ENCODE measurements around the gene LKAAEAR1. TPM values are rescaled to one million over a fixed set of nuclear protein-coding genes. Genes with fewer than 3 reads are reported as not detected.

Gene LKAAEAR1
- total RNA-seq, 2 donors from 2014 or later, result not detected

DNA sequence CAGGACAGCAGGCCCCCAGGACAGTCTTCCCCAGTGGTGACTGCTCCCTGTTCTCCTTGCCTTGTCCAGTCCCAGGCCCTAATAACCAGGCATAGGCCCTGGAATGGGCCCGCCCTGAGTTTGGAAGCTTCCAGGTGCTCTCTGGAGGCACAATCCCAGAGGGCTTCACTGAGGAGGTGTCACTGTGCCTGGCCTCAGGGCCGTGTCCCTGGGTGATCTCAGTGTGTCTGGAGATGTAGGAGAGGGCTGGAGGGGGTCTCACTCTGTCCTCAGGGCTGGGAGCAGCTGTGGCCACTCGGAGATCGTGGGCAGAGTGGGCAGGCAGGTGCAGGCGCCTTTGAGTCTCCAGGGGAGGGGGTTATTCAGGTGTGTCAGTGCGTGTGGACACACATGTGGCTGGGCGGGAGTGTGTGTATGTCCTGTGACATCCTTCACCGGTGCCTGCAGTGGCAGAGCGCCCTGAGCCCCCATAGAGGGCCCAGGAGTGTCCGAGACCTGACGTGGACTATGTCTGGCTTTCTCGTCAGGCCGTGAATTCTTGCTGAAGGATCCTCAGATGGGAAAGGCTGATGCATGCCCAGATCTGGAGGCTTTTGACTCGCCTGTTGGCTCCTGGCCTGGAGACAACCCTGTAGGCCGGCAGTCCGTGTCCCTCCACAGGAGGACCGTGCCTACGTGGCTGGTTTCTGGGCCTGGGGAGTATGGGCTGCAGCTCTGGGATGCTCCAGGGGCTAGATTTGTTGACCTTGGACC is 28.7 kb upstream of the LKAAEAR1 start:
- Histone ChIP-seq H3K36me3 (ENCODE audit: control insufficient read depth, insufficient read depth, low read length) (no peaks in the 10 kb centered on the region), H3K9me3 (ENCODE audit: control insufficient read depth, low read length) (no peaks in the 10 kb centered on the region), H3K4me1 (ENCODE audit: control insufficient read depth, insufficient read depth, low read length) (no peaks in the 10 kb centered on the region), H3K27ac (ENCODE audit: low read depth, low read length) (no peak overlapping the region), H3K4me3 (ENCODE audit: low read length) (no peak overlapping the region), H3K9ac (ENCODE audit: extremely low read depth, low read length, poor library complexity, severe bottlenecking) (no peak overlapping the region), H3K27me3 (ENCODE audit: control insufficient read depth, insufficient read depth, low read length, poor library complexity, severe bottlenecking) (no peaks in the 10 kb centered on the region)
- no peak overlapping the region for H3K4me3 Mint-ChIP-seq
- DNase-seq, result peak; percentile 38
- TF ChIP-seq, protein P1, sequence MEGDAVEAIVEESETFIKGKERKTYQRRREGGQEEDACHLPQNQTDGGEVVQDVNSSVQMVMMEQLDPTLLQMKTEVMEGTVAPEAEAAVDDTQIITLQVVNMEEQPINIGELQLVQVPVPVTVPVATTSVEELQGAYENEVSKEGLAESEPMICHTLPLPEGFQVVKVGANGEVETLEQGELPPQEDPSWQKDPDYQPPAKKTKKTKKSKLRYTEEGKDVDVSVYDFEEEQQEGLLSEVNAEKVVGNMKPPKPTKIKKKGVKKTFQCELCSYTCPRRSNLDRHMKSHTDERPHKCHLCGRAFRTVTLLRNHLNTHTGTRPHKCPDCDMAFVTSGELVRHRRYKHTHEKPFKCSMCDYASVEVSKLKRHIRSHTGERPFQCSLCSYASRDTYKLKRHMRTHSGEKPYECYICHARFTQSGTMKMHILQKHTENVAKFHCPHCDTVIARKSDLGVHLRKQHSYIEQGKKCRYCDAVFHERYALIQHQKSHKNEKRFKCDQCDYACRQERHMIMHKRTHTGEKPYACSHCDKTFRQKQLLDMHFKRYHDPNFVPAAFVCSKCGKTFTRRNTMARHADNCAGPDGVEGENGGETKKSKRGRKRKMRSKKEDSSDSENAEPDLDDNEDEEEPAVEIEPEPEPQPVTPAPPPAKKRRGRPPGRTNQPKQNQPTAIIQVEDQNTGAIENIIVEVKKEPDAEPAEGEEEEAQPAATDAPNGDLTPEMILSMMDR (conservative IDR thresholded peaks at IDR 0.05), result no peak
- no peaks in the 10 kb centered on the region for H3K9me3 Mint-ChIP-seq
- no peaks in the 10 kb centered on the region for H3K4me1 Mint-ChIP-seq
- H3K27me3 Mint-ChIP-seq (ENCODE audit: insufficient read depth), result no peaks in the 10 kb centered on the region
- 92 to 96% methylated on average over 9 to 18 of the region's 18 CpGs for WGBS, 2 experiments (ENCODE audit: insufficient coverage in 1 of 2, insufficient read length in 1 of 2)
- no peak overlapping the region for H3K27ac Mint-ChIP-seq
- H3K36me3 Mint-ChIP-seq (ENCODE audit: low read depth), result no peaks in the 10 kb centered on the region

DNA sequence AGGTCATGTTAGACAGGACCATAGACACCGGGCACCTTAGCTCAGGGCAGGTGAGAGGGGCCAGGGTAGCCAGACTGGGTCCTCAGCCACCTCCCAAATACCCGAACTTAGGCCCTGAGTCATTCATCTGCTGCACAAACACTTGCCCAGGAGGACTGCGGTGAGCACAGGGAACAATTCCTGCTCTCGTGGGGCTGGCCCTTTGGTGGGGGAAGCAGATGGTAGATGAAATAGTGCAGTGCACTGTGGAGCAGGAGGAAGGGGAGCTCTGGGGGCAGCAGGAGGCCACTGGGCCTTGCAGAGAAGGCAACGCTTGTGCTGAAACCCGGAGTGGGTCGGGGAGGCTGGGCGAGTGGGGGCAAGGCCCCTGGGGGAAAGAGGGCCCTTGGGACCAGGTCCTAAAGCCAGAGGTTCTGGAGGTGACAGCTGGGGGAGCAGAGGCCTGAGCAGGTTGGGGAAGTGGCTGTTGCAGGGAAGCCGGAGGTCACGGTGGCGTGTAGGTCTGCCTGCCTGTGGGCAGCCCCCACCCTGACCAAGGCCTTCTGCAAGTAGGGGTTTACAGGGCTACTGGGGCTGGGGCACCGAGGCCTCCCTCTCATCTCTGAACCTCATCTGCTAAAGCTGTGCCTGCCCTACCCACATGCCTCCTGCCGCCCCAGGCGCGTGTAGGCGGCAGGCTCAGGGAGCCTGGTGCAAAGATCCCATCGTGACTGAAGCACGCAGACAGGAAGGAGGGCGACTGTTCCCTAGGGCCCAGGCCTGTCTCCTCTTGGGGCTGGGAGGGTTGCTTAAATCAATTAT is 27.8 kb upstream of the LKAAEAR1 start:
- Mint-ChIP-seq H3K9me3 (no peaks in the 10 kb centered on the region), H3K4me3 (no peak overlapping the region), H3K4me1 (no peaks in the 10 kb centered on the region), H3K27ac (no peak overlapping the region), H3K36me3 (ENCODE audit: low read depth) (no peaks in the 10 kb centered on the region), H3K27me3 (ENCODE audit: insufficient read depth) (no peaks in the 10 kb centered on the region)
- no peak overlapping the region for H3K9ac ChIP-seq (ENCODE audit: extremely low read depth, low read length, poor library complexity, severe bottlenecking)
- no peak overlapping the region for H3K27ac ChIP-seq (ENCODE audit: low read depth, low read length)
- peak; percentile 32 for DNase-seq
- no peak overlapping the region for H3K4me3 ChIP-seq (ENCODE audit: low read length)
- no peaks in the 10 kb centered on the region for H3K27me3 ChIP-seq (ENCODE audit: control insufficient read depth, insufficient read depth, low read length, poor library complexity, severe bottlenecking)
- no peaks in the 10 kb centered on the region for H3K9me3 ChIP-seq (ENCODE audit: control insufficient read depth, low read length)
- TF ChIP-seq, protein P1 (conservative IDR thresholded peaks at IDR 0.05), result no peak
- 89 to 94% methylated on average over 4 to 19 of the region's 19 CpGs for WGBS, 2 experiments (ENCODE audit: insufficient coverage in 1 of 2, insufficient read length in 1 of 2)
- no peaks in the 10 kb centered on the region for H3K36me3 ChIP-seq (ENCODE audit: control insufficient read depth, insufficient read depth, low read length)
- no peaks in the 10 kb centered on the region for H3K4me1 ChIP-seq (ENCODE audit: control insufficient read depth, insufficient read depth, low read length)

- Mint-ChIP-seq H3K9me3 (no peaks in the 10 kb centered on the region), H3K27me3 (ENCODE audit: insufficient read depth) (no peaks in the 10 kb centered on the region), H3K36me3 (ENCODE audit: low read depth) (no peaks in the 10 kb centered on the region), H3K27ac (no peak overlapping the region), H3K4me1 (no peaks in the 10 kb centered on the region), H3K4me3 (no peak overlapping the region)
- 89 to 96% methylated on average over 7 to 10 of the region's 10 CpGs for WGBS, 2 experiments (ENCODE audit: insufficient coverage in 1 of 2, insufficient read length in 1 of 2)
- no peak overlapping the region for H3K4me3 ChIP-seq (ENCODE audit: low read length)
- H3K4me1 ChIP-seq (ENCODE audit: control insufficient read depth, insufficient read depth, low read length), result no peaks in the 10 kb centered on the region
- no peak overlapping the region for H3K27ac ChIP-seq (ENCODE audit: low read depth, low read length)
- H3K9ac ChIP-seq (ENCODE audit: extremely low read depth, low read length, poor library complexity, severe bottlenecking), result no peak overlapping the region
- no peaks in the 10 kb centered on the region for H3K36me3 ChIP-seq (ENCODE audit: control insufficient read depth, insufficient read depth, low read length)
- H3K27me3 ChIP-seq (ENCODE audit: control insufficient read depth, insufficient read depth, low read length, poor library complexity, severe bottlenecking), result no peaks in the 10 kb centered on the region
- TF ChIP-seq, protein P1 (conservative IDR thresholded peaks at IDR 0.05), result no peak
- peak; percentile 30 for DNase-seq
- no peaks in the 10 kb centered on the region for H3K9me3 ChIP-seq (ENCODE audit: control insufficient read depth, low read length)
Measured at GRCh38 chr20:64110411-64111068, 26.3 kb upstream of the LKAAEAR1 start.
